ENCODE measurements around the gene NPY4R.
"Not testable (repeated sequence)": the region's sequence is repeated elsewhere in the genome, so short reads cannot be mapped to it uniquely, and the experiment has no call there.

- TF ChIP-seq POLR2AphosphoS5 (IDR thresholded peaks at IDR 0.05; ENCODE audit: low read depth, low read length); POLR2A (IDR thresholded peaks at IDR 0.05; ENCODE audit: low read depth, low read length); TAF1 (IDR thresholded peaks at IDR 0.05; ENCODE audit: borderline replicate concordance, low read depth, low read length): not testable (repeated sequence)
Measured at GRCh38 chr10:46497401-46497800, 31.6 kb upstream of the NPY4R start.
